GM12892 (cell line): ENCODE data around the gene IP6K2.

Source experiments
- DNase-seq: peaks from one replicate; pipeline ENCODE4 v3.0.0; 2011; ENCODE audit not compliant: insufficient read length
- FAIRE-seq: peaks from 2 replicates; lab custom pipeline; 2011; peaks lifted over from hg19 to GRCh38; lab: Jason Lieb, UNC
- POLR2A ChIP-seq: IDR thresholded peaks from 2 replicates; pipeline ENCODE4 v1.6.1; 2011; ENCODE audit warnings: low read depth, low read length, control low read depth
- POLR2AphosphoS5 ChIP-seq: IDR thresholded peaks from 2 replicates; pipeline ENCODE4 v1.6.1; 2011; ENCODE audit warnings: low read depth, low read length, control low read depth
- TAF1 ChIP-seq: IDR thresholded peaks from 2 replicates; pipeline ENCODE4 v1.6.1; 2011; ENCODE audit warnings: low read depth, mild to moderate bottlenecking, control low read depth, low read length, borderline replicate concordance

The IP6K2 gene

GRCh38 chr3:48685293-48685602 is 31.8 kb downstream of the IP6K2 start:
- no peak for FAIRE-seq
- TF ChIP-seq POLR2A (no peak), POLR2AphosphoS5 (no peak), TAF1 (no peak)
- no peak for DNase-seq

GRCh38 chr3:48684480-48685143 is 32.4 kb downstream of the IP6K2 start:
- FAIRE-seq (no peak), DNase-seq (no peak)
- TF ChIP-seq TAF1 (no peak), POLR2A (no peak), POLR2AphosphoS5 (no peak)

- FAIRE-seq = no peak
- DNase-seq = no peak
- TF ChIP-seq POLR2AphosphoS5 = no peak
- TF ChIP-seq POLR2A = no peak
- TF ChIP-seq TAF1 = no peak
Measured at GRCh38 chr3:48684054-48684349, 33.0 kb downstream of the IP6K2 start.

- FAIRE-seq (no peak), DNase-seq (no peak)
- TF ChIP-seq TAF1 (no peak), POLR2A (no peak), POLR2AphosphoS5 (no peak)
Measured at GRCh38 chr3:48682786-48683185, 34.2 kb downstream of the IP6K2 start.

- no peak for DNase-seq
- FAIRE-seq = no peak
- TF ChIP-seq TAF1 (no peak), POLR2A (no peak), POLR2AphosphoS5 (no peak)
Measured at GRCh38 chr3:48681974-48682610, 34.9 kb downstream of the IP6K2 start.

GRCh38 chr3:48681541-48681880 is 35.5 kb downstream of the IP6K2 start:
- DNase-seq = no peak
- no peak for FAIRE-seq
- TF ChIP-seq TAF1 = no peak
- no peak for TF ChIP-seq POLR2A
- TF ChIP-seq POLR2AphosphoS5 = no peak

- TF ChIP-seq POLR2A (no peak), TAF1 (no peak), POLR2AphosphoS5 (no peak)
- DNase-seq (no peak), FAIRE-seq (no peak)
Measured at GRCh38 chr3:48680811-48681540, 36.0 kb downstream of the IP6K2 start.

- FAIRE-seq (no peak), DNase-seq (peak; percentile 50)
- no peak for TF ChIP-seq POLR2A
- TF ChIP-seq TAF1 = no peak
- no peak for TF ChIP-seq POLR2AphosphoS5
Measured at GRCh38 chr3:48679411-48680391, 37.3 kb downstream of the IP6K2 start.

GRCh38 chr3:48678566-48679380 is 38.2 kb downstream of the IP6K2 start:
- no peak for TF ChIP-seq TAF1
- TF ChIP-seq POLR2A = no peak
- TF ChIP-seq POLR2AphosphoS5 = no peak
- DNase-seq (no peak), FAIRE-seq (no peak)

GRCh38 chr3:48678056-48678455 is 39.0 kb downstream of the IP6K2 start:
- DNase-seq = no peak
- no peak for FAIRE-seq
- TF ChIP-seq POLR2AphosphoS5 (no peak), TAF1 (no peak), POLR2A (no peak)

GRCh38 chr3:48674505-48674904 is 42.5 kb downstream of the IP6K2 start:
- DNase-seq = no peak
- no peak for TF ChIP-seq POLR2A
- no peak for TF ChIP-seq POLR2AphosphoS5
- no peak for TF ChIP-seq TAF1
- no peak for FAIRE-seq
